Measurements from ENCODE around the gene GMDS.

GRCh38 chr6:2097464-2097863 is 147.9 kb downstream of the GMDS start:
- no peak for TF ChIP-seq RCOR1 (IDR thresholded peaks at IDR 0.05; ENCODE audit: insufficient replicate concordance, low read length)
- TF ChIP-seq, protein P1, sequence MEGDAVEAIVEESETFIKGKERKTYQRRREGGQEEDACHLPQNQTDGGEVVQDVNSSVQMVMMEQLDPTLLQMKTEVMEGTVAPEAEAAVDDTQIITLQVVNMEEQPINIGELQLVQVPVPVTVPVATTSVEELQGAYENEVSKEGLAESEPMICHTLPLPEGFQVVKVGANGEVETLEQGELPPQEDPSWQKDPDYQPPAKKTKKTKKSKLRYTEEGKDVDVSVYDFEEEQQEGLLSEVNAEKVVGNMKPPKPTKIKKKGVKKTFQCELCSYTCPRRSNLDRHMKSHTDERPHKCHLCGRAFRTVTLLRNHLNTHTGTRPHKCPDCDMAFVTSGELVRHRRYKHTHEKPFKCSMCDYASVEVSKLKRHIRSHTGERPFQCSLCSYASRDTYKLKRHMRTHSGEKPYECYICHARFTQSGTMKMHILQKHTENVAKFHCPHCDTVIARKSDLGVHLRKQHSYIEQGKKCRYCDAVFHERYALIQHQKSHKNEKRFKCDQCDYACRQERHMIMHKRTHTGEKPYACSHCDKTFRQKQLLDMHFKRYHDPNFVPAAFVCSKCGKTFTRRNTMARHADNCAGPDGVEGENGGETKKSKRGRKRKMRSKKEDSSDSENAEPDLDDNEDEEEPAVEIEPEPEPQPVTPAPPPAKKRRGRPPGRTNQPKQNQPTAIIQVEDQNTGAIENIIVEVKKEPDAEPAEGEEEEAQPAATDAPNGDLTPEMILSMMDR (conservative IDR thresholded peaks at IDR 0.05; ENCODE audit: low read depth, low read length), result no peak
- no peak for TF ChIP-seq CEBPB (IDR thresholded peaks at IDR 0.05; ENCODE audit: low read depth, low read length)
- TF ChIP-seq RAD21 (IDR thresholded peaks at IDR 0.05; ENCODE audit: low read length), result no peak
- no peak for TF ChIP-seq POLR2A (IDR thresholded peaks at IDR 0.05; ENCODE audit: low read depth, low read length)
- TF ChIP-seq MXI1 (IDR thresholded peaks at IDR 0.05; ENCODE audit: borderline replicate concordance, low read depth, low read length), result no peak
- TF ChIP-seq SMC3 (IDR thresholded peaks at IDR 0.05; ENCODE audit: low read depth, low read length), result no peak
- no peak for TF ChIP-seq NFE2L2 (IDR thresholded peaks at IDR 0.05; ENCODE audit: low read depth, low read length)
- TF ChIP-seq MAFK (IDR thresholded peaks at IDR 0.05; ENCODE audit: low read depth, low read length), result no peak
- TF ChIP-seq RFX5 (IDR thresholded peaks at IDR 0.05; ENCODE audit: low read depth, low read length), result no peak
- no peak for TF ChIP-seq USF2 (IDR thresholded peaks at IDR 0.05; ENCODE audit: low read depth, low read length)
- TF ChIP-seq FOS (IDR thresholded peaks at IDR 0.05; ENCODE audit: low read depth, low read length), result no peak
- TF ChIP-seq ELK1 (IDR thresholded peaks at IDR 0.05; ENCODE audit: borderline replicate concordance, low read depth, low read length), result no peak
- no peak for TF ChIP-seq MAZ (IDR thresholded peaks at IDR 0.05; ENCODE audit: borderline replicate concordance, low read depth, low read length)
